ENCODE results near the gene GXYLT1. TPM values are rescaled to one million over a fixed set of nuclear protein-coding genes. Genes with fewer than 3 reads are reported as not detected.
A peak's percentile ranks its signal among the peaks of the same experiment; 100 is the strongest.

The GXYLT1 gene
- total and polyA plus RNA-seq, 9 of the 15 experiments (the other 6 are each of a cell fraction or from before 2014, with no cell fraction given) = 1.4 to 9.3 (median 5.5) TPM

GRCh38 chr12:42129595-42130204, 15.0 kb downstream of the GXYLT1 start (continued):
- TF ChIP-seq RCOR1 (IDR thresholded peaks at IDR 0.05; ENCODE audit: borderline replicate concordance in 1 of 2, low read depth in 2 of 2, low read length in 2 of 2) (no peak), ELK3 (CRISPR knock-in tag; IDR thresholded peaks at IDR 0.05) (no peak), ZNF143 (CRISPR knock-in tag; IDR thresholded peaks at IDR 0.05) (no peak), NCOA1 (IDR thresholded peaks at IDR 0.05; ENCODE audit: low read depth) (no peak), COPS2 (conservative IDR thresholded peaks at IDR 0.05) (no peak), MTF1 (CRISPR knock-in tag; IDR thresholded peaks at IDR 0.05; ENCODE audit: borderline replicate concordance) (no peak), MYC (IDR thresholded peaks at IDR 0.05; ENCODE audit: low read depth, low read length) (no peak), MYC (CRISPR knock-in tag; IDR thresholded peaks at IDR 0.05; ENCODE audit: borderline replicate concordance, low read depth) (no peak), GTF2B (IDR thresholded peaks at IDR 0.05; ENCODE audit: extremely low read depth, insufficient read length) (no peak), ARID3A (IDR thresholded peaks at IDR 0.05; ENCODE audit: borderline replicate concordance, low read depth, low read length) (peak; percentile 38; the same call in 1 of the 2 replicates)
- TF ChIP-seq, protein P1, sequence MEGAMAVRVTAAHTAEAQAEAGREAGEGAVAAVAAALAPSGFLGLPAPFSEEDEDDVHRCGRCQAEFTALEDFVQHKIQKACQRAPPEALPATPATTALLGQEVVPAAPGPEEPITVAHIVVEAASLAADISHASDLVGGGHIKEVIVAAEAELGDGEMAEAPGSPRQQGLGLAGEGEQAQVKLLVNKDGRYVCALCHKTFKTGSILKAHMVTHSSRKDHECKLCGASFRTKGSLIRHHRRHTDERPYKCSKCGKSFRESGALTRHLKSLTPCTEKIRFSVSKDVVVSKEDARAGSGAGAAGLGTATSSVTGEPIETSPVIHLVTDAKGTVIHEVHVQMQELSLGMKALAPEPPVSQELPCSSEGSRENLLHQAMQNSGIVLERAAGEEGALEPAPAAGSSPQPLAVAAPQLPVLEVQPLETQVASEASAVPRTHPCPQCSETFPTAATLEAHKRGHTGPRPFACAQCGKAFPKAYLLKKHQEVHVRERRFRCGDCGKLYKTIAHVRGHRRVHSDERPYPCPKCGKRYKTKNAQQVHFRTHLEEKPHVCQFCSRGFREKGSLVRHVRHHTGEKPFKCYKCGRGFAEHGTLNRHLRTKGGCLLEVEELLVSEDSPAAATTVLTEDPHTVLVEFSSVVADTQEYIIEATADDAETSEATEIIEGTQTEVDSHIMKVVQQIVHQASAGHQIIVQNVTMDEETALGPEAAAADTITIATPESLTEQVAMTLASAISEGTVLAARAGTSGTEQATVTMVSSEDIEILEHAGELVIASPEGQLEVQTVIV (CRISPR knock-in tag; IDR thresholded peaks at IDR 0.05; ENCODE audit: borderline replicate concordance) = no peak
- TF ChIP-seq, protein P2, sequence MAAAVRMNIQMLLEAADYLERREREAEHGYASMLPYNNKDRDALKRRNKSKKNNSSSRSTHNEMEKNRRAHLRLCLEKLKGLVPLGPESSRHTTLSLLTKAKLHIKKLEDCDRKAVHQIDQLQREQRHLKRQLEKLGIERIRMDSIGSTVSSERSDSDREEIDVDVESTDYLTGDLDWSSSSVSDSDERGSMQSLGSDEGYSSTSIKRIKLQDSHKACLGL (CRISPR knock-in tag; IDR thresholded peaks at IDR 0.05; ENCODE audit: borderline replicate concordance, poor library complexity, severe bottlenecking) = no peak
